Measurements from ENCODE around the gene CRB2.
A peak's percentile ranks its signal among the peaks of the same experiment; 100 is the strongest.

CRB2 gene

DNA sequence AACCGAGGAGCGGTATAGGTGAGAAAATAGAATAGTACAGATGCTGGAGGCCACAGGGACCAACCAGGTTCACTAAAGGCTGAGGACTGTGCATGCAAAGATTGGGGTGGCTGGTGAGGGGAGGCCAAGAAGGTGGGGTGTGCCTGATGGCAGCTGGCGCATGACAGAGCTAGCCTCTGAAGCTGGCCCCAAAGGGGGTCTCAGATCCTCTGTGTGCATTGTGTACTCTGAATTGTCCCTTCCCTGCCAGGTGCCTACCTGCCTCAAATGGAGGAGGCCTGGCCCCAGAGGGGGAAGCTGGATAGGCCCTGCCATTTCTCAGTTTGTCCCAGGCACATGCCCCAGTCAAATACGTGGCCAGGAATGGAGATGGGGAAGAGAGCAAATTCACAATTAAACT lies 63.1 kb downstream of the CRB2 start:
- DNase-seq: no peak

DNA sequence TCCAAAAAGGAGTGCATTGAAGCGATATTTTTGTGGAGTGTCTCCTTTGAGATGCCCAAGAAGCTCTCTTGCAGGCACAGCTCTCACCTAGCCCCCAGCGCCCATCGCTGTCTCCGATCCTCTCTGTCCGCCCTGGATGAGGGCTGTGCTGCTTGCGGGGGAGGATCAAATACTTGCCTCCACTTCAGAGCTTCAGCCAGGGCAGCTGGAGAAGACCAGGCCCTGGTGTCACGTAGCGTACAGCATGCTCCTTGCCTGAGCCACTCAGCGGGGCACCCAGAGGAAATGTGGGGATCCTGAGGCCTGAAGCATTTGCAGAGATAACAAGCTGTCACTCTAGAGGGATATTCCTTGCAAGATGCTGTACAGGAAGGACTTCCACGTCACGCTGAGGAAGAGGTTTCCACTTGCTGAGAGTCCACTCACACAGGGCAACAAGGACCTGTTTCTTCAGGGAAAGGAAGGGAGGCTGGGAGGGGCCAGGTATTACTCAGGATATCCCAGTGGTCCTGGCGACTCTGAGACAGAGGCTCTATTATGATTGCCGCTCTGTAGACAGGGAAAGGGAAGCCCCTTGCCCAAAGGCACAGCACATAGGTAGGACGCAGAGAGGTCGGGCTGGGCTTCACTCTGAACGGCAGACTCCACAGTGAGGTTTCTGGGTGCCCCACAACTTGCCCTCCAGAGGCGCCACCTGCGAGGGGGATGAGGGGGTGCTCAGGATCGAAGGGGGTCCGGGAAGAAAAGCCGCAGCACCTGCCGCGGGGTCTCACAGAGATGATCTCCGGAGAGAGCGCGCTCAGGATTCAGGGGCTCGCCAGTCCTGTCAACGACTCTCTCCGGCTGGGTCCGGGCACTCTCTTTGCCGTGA lies 64.0 kb downstream of the CRB2 start:
- no peak for DNase-seq

DNA sequence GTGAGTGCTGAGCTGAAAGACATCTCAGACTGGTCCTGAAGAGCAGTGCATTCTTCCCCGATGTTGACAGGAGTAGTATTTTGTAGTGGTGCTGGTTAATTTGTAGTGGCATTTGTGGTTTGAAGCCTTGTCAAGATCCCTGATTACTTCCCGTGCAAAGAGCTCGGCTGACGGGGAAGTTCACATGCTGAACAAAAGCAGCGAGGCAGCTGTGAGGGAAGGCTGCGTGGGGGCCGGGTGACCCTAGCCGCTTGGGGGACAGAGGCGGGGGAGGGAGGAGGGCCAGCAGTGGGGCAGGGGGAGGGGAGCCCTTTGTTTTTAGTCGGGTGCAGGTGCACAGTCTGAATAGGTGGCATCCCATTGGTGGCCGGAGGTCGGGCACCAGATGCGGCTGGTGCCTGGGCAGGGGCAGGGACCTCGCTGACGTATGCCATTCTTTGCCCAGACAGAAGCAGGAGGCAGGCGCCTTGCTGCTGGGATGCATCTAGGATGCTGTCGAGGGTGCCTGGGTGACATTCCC lies 64.7 kb downstream of the CRB2 start:
- DNase-seq: no peak

DNA sequence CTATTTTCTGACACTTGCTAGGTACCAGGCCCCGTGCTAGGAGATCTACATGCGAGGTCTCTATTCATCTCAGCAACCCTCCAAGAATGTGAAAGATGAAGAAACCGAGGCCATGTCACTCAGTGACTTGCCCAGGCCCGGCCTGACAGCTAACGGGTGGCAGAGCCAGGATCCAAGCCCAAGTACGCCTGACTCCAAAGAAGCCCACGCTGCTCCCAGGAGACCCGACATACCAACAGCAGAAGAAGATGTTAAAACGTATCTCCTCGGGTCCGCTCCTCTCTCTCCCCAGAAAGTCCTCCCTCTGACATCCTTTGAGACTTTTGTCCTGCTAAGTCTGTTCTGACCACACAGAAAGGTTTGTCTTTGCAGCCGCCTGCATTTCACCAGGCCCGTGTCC lies 65.2 kb downstream of the CRB2 start:
- no peak for DNase-seq

- no peak for DNase-seq
These were observed 65.9 kb downstream of the CRB2 start for GRCh38 chr9:123421801-123422455.

- DNase-seq: no peak
These were observed 66.8 kb downstream of the CRB2 start for GRCh38 chr9:123422635-123423310.

DNA sequence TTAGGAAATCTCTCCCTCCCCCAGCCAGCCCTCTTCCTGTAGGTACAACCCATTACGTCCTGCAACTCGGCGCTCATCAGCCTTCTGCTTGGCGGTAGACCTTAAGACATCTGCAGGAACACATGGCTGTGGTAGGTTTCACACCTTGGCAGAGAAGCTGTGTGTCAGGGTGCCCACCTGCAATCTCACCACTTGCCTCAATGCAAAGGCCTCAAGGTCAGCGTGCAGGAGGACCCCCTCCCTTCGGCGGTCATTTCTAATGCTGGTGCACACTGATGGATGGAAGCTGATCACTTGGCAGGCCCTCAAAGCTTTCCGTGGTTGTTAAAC lies 67.3 kb downstream of the CRB2 start:
- no peak for DNase-seq

GRCh38 chr9:123424131-123424530 lies 68.1 kb downstream of the CRB2 start:
- no peak for DNase-seq

GRCh38 chr9:123424552-123425225 lies 68.7 kb downstream of the CRB2 start:
- DNase-seq: no peak

GRCh38 chr9:123425261-123425821 lies 69.3 kb downstream of the CRB2 start:
- peak in 35 of 56 donors; percentile 7 to 84 (median 46) for DNase-seq

DNA sequence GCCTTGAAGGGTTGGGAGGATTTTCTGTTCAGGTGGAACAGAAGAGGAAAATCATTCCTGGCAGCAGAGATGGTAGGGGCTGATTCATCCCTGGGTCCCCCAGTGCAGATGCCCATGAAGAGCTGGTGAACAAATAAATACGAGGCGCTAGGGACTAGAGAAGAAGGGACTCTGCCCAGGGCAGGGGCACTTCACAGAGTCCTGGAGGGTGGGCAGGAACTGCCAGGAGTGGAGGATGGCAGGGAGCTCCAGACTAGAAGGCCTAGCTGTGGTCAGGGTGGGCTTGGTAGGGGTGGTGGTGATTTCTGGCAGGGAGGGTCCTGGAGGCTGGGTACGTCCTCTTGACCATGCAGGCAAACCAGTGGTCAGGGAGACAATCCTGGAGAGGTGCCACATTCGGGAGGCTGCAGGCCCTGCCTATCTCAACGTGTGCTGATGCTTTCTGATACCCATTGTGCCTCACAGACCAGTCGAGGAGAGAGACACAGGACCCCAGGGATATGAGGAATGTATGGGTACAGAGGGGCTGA lies 69.9 kb downstream of the CRB2 start:
- DNase-seq: no peak

GRCh38 chr9:123426406-123426805 lies 70.4 kb downstream of the CRB2 start:
- DNase-seq: no peak

All from amygdala (tissue), 56 donors.